Kidney epithelial cell (primary cell): ENCODE results near the gene ERCC2. TPM values are rescaled to one million over a fixed set of nuclear protein-coding genes. Genes with fewer than 3 reads are reported as not detected.

Experiments used
- DNase-seq: peaks from one replicate; pipeline ENCODE4 v3.0.0-alpha.2; 2010; ENCODE audit warnings: low read depth
- H3K27me3 ChIP-seq: 2 replicates; pipeline ENCODE4 v1.6.0; 2011; ENCODE audit warnings: low read length; ENCODE audit not compliant: control insufficient read depth, insufficient read depth
- H3K36me3 ChIP-seq: 2 replicates; pipeline ENCODE4 v1.5.1; 2011; ENCODE audit warnings: low read length; ENCODE audit not compliant: control insufficient read depth, insufficient read depth
- H3K4me3 ChIP-seq: 2 replicates; pipeline ENCODE4 v1.5.1; 2011; ENCODE audit warnings: low read depth, mild to moderate bottlenecking, control low read depth, low read length
- total RNA-seq: library from RNA; depleted of rRNA; stranded (reverse); fragments of >200 nt; gene quantifications from 2 replicates; pipeline ENCODE4 v1.2.3, GENCODE V29; 2015
- TF ChIP-seq, protein P1 (sequence below): IDR thresholded peaks from 2 replicates; pipeline ENCODE4 v1.5.1; 2011; ENCODE audit warnings: mild to moderate bottlenecking, moderate library complexity, low read length, control low read depth, inconsistent platforms; ENCODE audit not compliant: insufficient read depth, poor library complexity, severe bottlenecking

ERCC2 gene
- total RNA-seq, 1 donor from 2014 or later: 18.5 TPM

GRCh38 chr19:45350477-45351058, 19.8 kb downstream of the ERCC2 start:
- H3K27me3 ChIP-seq: peaks cover 19% of the 10 kb centered on the region
- TF ChIP-seq, protein P1, sequence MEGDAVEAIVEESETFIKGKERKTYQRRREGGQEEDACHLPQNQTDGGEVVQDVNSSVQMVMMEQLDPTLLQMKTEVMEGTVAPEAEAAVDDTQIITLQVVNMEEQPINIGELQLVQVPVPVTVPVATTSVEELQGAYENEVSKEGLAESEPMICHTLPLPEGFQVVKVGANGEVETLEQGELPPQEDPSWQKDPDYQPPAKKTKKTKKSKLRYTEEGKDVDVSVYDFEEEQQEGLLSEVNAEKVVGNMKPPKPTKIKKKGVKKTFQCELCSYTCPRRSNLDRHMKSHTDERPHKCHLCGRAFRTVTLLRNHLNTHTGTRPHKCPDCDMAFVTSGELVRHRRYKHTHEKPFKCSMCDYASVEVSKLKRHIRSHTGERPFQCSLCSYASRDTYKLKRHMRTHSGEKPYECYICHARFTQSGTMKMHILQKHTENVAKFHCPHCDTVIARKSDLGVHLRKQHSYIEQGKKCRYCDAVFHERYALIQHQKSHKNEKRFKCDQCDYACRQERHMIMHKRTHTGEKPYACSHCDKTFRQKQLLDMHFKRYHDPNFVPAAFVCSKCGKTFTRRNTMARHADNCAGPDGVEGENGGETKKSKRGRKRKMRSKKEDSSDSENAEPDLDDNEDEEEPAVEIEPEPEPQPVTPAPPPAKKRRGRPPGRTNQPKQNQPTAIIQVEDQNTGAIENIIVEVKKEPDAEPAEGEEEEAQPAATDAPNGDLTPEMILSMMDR: no peak
- H3K4me3 ChIP-seq: no peak overlapping the region
- no peaks in the 10 kb centered on the region for H3K36me3 ChIP-seq
- no peak for DNase-seq

DNA sequence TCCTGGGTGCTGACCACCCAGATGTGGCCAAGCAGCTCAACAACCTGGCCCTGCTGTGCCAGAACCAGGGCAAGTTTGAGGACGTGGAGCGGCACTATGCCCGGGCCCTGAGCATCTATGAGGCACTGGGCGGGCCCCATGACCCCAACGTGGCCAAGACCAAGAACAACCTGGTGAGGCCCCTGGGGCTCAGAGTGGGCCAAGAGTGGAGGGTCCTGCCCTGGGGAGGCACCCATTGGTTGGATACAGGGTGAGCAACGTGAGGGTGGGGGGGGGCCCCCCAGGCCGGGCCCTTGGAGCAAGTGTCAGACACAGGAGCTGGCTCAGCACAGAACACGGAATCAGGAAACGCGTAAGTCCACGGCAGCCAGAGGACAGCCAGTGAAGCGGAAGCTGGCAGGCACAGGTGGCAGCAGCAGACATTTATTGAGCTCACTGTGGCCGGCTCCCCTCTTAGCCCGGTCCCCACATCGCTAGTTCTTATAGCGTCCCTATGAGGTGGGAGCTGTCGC, 20.9 kb downstream of the ERCC2 start:
- Histone ChIP-seq H3K27me3 (peaks cover 22% of the 10 kb centered on the region), H3K4me3 (no peak overlapping the region), H3K36me3 (no peaks in the 10 kb centered on the region)
- DNase-seq: no peak
- TF ChIP-seq, protein P1: no peak

GRCh38 chr19:45349126-45349415, 21.3 kb downstream of the ERCC2 start:
- Histone ChIP-seq H3K4me3 (no peak overlapping the region), H3K27me3 (peaks cover 22% of the 10 kb centered on the region), H3K36me3 (no peaks in the 10 kb centered on the region)
- TF ChIP-seq, protein P1: no peak
- no peak for DNase-seq

DNA sequence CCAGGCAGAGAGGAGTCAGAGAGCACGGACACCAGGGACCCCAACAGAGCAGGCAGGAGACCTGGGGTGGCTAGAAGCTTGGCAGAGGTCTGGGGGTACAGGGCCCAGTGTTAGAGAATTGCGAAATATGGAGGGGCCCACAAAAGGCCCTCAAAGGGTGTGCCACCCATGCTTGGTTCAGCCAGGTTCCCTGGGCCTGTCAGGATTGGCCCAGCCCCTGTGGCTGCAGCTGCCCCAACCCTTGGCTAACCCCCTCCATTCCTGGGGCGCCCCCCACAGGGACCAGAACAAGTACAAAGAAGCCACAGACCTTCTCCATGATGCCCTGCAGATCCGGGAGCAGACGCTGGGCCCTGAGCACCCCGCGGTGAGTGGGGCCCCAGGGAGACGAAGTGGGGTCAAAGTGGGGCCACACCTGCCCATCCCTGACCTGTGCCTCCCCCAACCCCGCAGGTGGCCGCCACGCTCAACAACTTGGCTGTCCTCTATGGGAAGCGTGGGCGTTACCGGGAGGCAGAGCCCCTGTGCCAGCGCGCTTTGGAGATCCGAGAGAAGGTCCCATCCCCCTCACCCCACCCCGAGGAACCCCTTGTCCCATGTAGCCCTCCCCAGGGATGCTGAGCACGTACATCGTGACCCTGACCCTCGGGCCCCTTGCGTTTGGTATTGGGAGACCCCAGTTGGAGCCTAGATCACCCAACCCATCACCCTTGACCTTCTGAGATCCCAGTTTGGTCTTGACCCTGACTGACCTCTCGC, 21.8 kb downstream of the ERCC2 start:
- no peak overlapping the region for H3K4me3 ChIP-seq
- DNase-seq: no peak
- peaks cover 22% of the 10 kb centered on the region for H3K27me3 ChIP-seq
- TF ChIP-seq, protein P1: no peak
- H3K36me3 ChIP-seq: no peaks in the 10 kb centered on the region

- Histone ChIP-seq H3K36me3 (no peaks in the 10 kb centered on the region), H3K27me3 (peaks cover 22% of the 10 kb centered on the region)
- no peak for DNase-seq
Observed at GRCh38 chr19:45347570-45348366, 22.6 kb downstream of the ERCC2 start.

More at GRCh38 chr19:45347570-45348366, 22.6 kb downstream of the ERCC2 start:
- H3K4me3 ChIP-seq: no peak overlapping the region
- TF ChIP-seq, protein P1: no peak
